Measurements from ENCODE around the gene SCAMP1.

Gene SCAMP1

GRCh38 chr5:78527054-78527859, 166.8 kb downstream of the SCAMP1 start:
- Histone ChIP-seq H3K4me1 (ENCODE audit: control insufficient read depth, insufficient read depth, low read length, unreplicated experiment) (peaks cover 58% of the 10 kb centered on the region), H3K27ac (ENCODE audit: low read depth, low read length) (peak overlapping the region; percentile 97), H2AFZ (ENCODE audit: low read length, unreplicated experiment) (peak overlapping the region; percentile 4), H3K79me2 (ENCODE audit: control insufficient read depth, insufficient read depth, low read length, unreplicated experiment) (peaks cover 7% of the 10 kb centered on the region), H3K4me3 (ENCODE audit: low read depth, low read length) (peak overlapping the region; percentile 30; the same call in 1 of the 2 replicates), H3K27me3 (ENCODE audit: insufficient read depth, low read length) (no peaks in the 10 kb centered on the region), H3K36me3 (ENCODE audit: insufficient read depth, low read length) (no peaks in the 10 kb centered on the region)

GRCh38 chr5:78527925-78528324, 167.5 kb downstream of the SCAMP1 start:
- H3K79me2 ChIP-seq (ENCODE audit: control insufficient read depth, insufficient read depth, low read length, unreplicated experiment): peaks cover 9% of the 10 kb centered on the region

More at GRCh38 chr5:78527925-78528324, 167.5 kb downstream of the SCAMP1 start:
- peak overlapping the region; percentile 97 for H3K27ac ChIP-seq (ENCODE audit: low read depth, low read length)
- no peaks in the 10 kb centered on the region for H3K27me3 ChIP-seq (ENCODE audit: insufficient read depth, low read length)
- H3K4me3 ChIP-seq (ENCODE audit: low read depth, low read length): peak overlapping the region; percentile 15; the same call in 1 of the 2 replicates
- peak overlapping the region; percentile 4 for H2AFZ ChIP-seq (ENCODE audit: low read length, unreplicated experiment)
- peaks cover 58% of the 10 kb centered on the region for H3K4me1 ChIP-seq (ENCODE audit: control insufficient read depth, insufficient read depth, low read length, unreplicated experiment)
- no peaks in the 10 kb centered on the region for H3K36me3 ChIP-seq (ENCODE audit: insufficient read depth, low read length)

Measured in ACC112 (cell line).